Stomach (tissue), 9 donors: ENCODE data around the gene ADM2. TPM values are rescaled to one million over a fixed set of nuclear protein-coding genes. Genes with fewer than 3 reads are reported as not detected.

Source experiments
- DNase-seq, 2 donors: peaks; one replicate each; pipeline versions ENCODE4 v3.0.0 to v3.0.0-alpha.2; 2013 to 2019
- H3K27ac ChIP-seq, 5 donors: fragments of 200-600 bp in 4 of 5; sonication (generic) in 4 of 5; one replicate each; pipeline ENCODE4 v1.5.1; 2013 to 2019; ENCODE audit warnings: mild to moderate bottlenecking in 1 of 5, moderate library complexity in 1 of 5
- H3K27me3 ChIP-seq, 3 donors: fragments of 200-600 bp; sonication (generic); one replicate each; pipeline ENCODE4 v1.5.1; 2017 to 2019; ENCODE audit warnings: mixed run types in 1 of 3
- H3K36me3 ChIP-seq, 4 donors: fragments of 200-600 bp; sonication (generic); 1 replicate in 3 of 4; 2 replicates in 1 of 4; pipeline ENCODE4 v1.5.1; 2016 to 2019
- H3K4me1 ChIP-seq, 4 donors: fragments of 200-600 bp; sonication (generic); one replicate each; pipeline ENCODE4 v1.5.1; 2016 to 2019
- H3K4me3 ChIP-seq, 4 donors: fragments of 200-600 bp; sonication (generic) in 3 of 4; one replicate each; pipeline ENCODE4 v1.5.1; 2016 to 2019; ENCODE audit warnings: mild to moderate bottlenecking in 1 of 4
- H3K9me3 ChIP-seq, 4 donors: fragments of 200-600 bp; sonication (generic); one replicate each; pipeline ENCODE4 v1.5.1; 2016 to 2019
- EP300 ChIP-seq: sonication (generic); formaldehyde crosslinking; IDR thresholded peaks from one replicate; pipeline ENCODE4 v1.6.1; 2017; ENCODE audit warnings: antibody characterized with exemption
- POLR2A ChIP-seq, 4 donors: fragments of 450-650 bp; IDR thresholded peaks; one replicate each; pipeline ENCODE4 v1.6.1; 2016; ENCODE audit warnings: antibody characterized with exemption in 4 of 4, control low read depth in 2 of 4, mild to moderate bottlenecking in 1 of 4, moderate library complexity in 1 of 4
- POLR2AphosphoS5 ChIP-seq, 3 donors: sonication (generic); formaldehyde crosslinking; IDR thresholded peaks; one replicate each; pipeline ENCODE4 v1.6.1; 2016; ENCODE audit warnings: antibody characterized with exemption in 3 of 3
- WGBS, 5 donors: extraction: QIAGEN DNeasy Blood & Tissue Kit in 3 of 5; methylation state at CpG; one replicate each; pipeline versions ENCODE4 v1.1.5 to v1.1.7; 2013 to 2018; 5-methylcytosine and 5-hydroxymethylcytosine counted together
- intact Hi-C: fragments of 100-400 bp; cut with DNase I; formaldehyde crosslinking; loops from one replicate; pipeline ENCODE4 v1.15.1; 2023; ENCODE audit warnings: low total_unique reads
- polyA plus RNA-seq, 3 donors: library from polyadenylated mRNA; stranded (reverse); fragments of 200-250 nt; gene quantifications; one replicate each; pipeline ENCODE4 v1.2.3, GENCODE V29; 2013
- total RNA-seq, 5 donors: library from RNA; depleted of rRNA; stranded (reverse); fragments of >200 nt; gene quantifications; one replicate each; pipeline versions ENCODE4 v1.1.0 to v1.2.3, GENCODE V29; 2014 to 2016
- TF ChIP-seq, protein P1 (sequence below), 7 experiments: fragments of 450-650 bp in 4 of 7; fragments of 200-600 bp in 3 of 7; sonication (generic) in 3 of 7; IDR thresholded peaks; one replicate each; pipeline ENCODE4 v1.5.1; 2016 to 2019; ENCODE audit warnings: antibody characterized with exemption in 7 of 7, control low read depth in 2 of 7, mild to moderate bottlenecking in 1 of 7
- donor health status: healthy with polysubstance abuse.
- donor health status: Bipolar disorder and iron deficiency.
- donor health status: healthy.

ADM2 gene
- total and polyA plus RNA-seq, 8 donors = 0.37 to 3.7 (median 1.5) TPM; not detected in 3

DNA sequence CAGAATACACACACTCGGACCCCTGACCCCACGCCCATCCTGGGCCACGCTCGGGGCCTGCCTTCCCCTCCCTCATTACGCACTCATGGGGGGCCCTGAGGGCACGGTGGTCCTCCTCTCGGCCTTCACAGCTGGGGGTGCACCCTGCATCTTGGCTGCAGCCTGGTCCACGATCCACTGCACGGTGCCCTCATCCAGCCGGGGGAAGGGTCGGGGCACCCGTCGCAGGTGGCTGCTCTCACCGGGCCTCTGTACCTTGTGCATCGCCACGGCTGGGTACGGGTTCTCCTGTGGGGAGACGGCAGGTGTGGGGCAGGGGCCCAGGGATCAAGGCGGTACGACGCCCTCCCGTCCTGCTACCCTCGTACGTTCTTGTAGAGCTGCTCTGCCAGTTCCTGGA, 16.9 kb upstream of the ADM2 start:
- H3K27me3 ChIP-seq = no peaks in the 10 kb centered on the region
- peaks cover 85 to 90% (median 89%) of the 10 kb centered on the region in 4 donors for H3K36me3 ChIP-seq
- peaks cover 6 to 29% (median 11%) of the 10 kb centered on the region in 4 donors for H3K4me1 ChIP-seq
- H3K9me3 ChIP-seq = no peaks in the 10 kb centered on the region
- TF ChIP-seq, protein P1, sequence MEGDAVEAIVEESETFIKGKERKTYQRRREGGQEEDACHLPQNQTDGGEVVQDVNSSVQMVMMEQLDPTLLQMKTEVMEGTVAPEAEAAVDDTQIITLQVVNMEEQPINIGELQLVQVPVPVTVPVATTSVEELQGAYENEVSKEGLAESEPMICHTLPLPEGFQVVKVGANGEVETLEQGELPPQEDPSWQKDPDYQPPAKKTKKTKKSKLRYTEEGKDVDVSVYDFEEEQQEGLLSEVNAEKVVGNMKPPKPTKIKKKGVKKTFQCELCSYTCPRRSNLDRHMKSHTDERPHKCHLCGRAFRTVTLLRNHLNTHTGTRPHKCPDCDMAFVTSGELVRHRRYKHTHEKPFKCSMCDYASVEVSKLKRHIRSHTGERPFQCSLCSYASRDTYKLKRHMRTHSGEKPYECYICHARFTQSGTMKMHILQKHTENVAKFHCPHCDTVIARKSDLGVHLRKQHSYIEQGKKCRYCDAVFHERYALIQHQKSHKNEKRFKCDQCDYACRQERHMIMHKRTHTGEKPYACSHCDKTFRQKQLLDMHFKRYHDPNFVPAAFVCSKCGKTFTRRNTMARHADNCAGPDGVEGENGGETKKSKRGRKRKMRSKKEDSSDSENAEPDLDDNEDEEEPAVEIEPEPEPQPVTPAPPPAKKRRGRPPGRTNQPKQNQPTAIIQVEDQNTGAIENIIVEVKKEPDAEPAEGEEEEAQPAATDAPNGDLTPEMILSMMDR (IDR thresholded peaks at IDR 0.05) = no peak
- TF ChIP-seq EP300 = no peak
- TF ChIP-seq POLR2A (IDR thresholded peaks at IDR 0.05) = no peak
- TF ChIP-seq POLR2AphosphoS5 (IDR thresholded peaks at IDR 0.05) = no peak
- no peak for DNase-seq
- no peak overlapping the region for H3K27ac ChIP-seq
- 86 to 95% (median 89%) methylated on average over 16 to 24 of the region's 24 CpGs for WGBS, 5 donors
- intact Hi-C loops = no loop called here
- no peak overlapping the region for H3K4me3 ChIP-seq

DNA sequence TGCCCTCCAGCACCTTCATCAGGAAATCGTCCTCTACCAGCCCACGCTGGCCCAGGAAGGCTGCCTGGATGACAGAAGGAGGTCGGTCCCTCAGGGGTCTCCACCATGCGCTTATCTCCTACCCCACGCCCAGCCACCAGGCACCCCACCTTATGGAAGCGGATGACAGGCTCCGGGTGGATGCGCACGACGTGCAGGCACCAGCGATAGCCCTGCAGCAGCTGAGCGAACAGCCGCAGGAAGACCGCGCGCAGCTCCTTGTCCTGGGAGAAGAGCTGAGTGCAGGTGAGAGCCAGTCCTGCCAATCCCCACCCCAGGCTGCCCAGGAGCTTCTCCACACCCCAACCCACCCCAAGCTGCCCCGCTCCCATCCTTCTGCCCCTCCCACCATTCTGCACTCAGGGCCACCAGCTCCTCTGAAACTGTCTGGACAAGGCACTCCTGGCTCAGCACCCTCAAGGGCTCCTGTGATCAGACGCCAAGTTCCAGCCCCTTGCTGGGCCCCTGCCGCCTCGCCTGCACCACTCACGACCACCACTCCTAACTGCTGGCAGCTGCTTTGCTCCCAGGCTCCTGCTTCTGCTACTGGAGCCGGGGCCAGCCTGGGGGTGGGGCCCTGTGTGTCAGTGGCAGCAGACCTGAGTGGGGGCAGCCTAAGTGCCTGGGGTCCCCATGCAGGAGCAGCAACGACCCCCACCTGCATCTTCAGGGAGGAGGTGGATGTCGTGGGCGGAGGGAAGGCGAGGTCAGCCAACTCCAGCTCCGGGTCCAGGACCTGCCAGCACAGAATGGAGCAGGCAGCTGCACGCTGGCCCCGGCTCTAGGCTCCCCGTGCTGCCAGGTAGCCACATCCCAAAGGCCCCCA, 16.0 kb upstream of the ADM2 start:
- H3K9me3 ChIP-seq = no peaks in the 10 kb centered on the region
- intact Hi-C loops = no loop called here
- H3K27me3 ChIP-seq = no peaks in the 10 kb centered on the region
- 86 to 93% (median 91%) methylated on average over 21 to 30 of the region's 30 CpGs for WGBS, 5 donors
- DNase-seq = no peak
- TF ChIP-seq POLR2AphosphoS5 (IDR thresholded peaks at IDR 0.05) (no peak), EP300 (no peak), POLR2A (IDR thresholded peaks at IDR 0.05) (no peak)
- TF ChIP-seq, protein P1 (IDR thresholded peaks at IDR 0.05) = no peak
- no peak overlapping the region for H3K27ac ChIP-seq
- no peak overlapping the region for H3K4me3 ChIP-seq
- peaks cover 15 to 37% (median 20%) of the 10 kb centered on the region in 4 donors for H3K4me1 ChIP-seq
- peaks cover 77 to 82% (median 81%) of the 10 kb centered on the region in 4 donors for H3K36me3 ChIP-seq

DNA sequence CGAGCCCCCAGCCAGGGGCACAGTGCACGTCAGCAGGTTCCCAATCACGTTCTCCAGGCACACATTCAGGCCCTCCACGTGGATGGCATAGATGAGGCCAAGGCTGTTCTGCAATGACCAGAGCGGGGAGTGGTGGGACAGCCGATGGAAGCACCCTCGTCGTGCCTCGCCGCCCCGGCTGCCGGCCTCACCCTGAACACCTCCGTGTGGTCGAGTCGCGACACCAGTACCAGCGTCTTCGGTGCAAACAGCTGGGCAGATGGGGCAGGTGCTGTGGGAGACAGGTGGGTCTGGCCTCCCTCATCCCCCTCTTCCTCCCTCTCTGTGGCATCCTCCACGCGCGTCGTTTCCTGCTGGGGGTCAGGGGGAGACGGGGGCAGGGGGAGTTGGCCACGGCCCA, 14.0 kb upstream of the ADM2 start:
- WGBS, 5 donors = 91 to 94% (median 93%) methylated on average over 17 to 24 of the region's 24 CpGs
- H3K36me3 ChIP-seq = peaks cover 56 to 61% (median 60%) of the 10 kb centered on the region in 4 donors
- H3K27ac ChIP-seq = no peak overlapping the region
- peaks cover 35 to 45% (median 36%) of the 10 kb centered on the region in 4 donors for H3K4me1 ChIP-seq
- no peaks in the 10 kb centered on the region for H3K27me3 ChIP-seq
- TF ChIP-seq POLR2A (IDR thresholded peaks at IDR 0.05) (no peak), POLR2AphosphoS5 (IDR thresholded peaks at IDR 0.05) (no peak), EP300 (no peak)
- TF ChIP-seq, protein P1 (IDR thresholded peaks at IDR 0.05) = no peak
- intact Hi-C loops = no loop called here
- H3K9me3 ChIP-seq = no peaks in the 10 kb centered on the region
- DNase-seq = no peak
- no peak overlapping the region for H3K4me3 ChIP-seq

DNA sequence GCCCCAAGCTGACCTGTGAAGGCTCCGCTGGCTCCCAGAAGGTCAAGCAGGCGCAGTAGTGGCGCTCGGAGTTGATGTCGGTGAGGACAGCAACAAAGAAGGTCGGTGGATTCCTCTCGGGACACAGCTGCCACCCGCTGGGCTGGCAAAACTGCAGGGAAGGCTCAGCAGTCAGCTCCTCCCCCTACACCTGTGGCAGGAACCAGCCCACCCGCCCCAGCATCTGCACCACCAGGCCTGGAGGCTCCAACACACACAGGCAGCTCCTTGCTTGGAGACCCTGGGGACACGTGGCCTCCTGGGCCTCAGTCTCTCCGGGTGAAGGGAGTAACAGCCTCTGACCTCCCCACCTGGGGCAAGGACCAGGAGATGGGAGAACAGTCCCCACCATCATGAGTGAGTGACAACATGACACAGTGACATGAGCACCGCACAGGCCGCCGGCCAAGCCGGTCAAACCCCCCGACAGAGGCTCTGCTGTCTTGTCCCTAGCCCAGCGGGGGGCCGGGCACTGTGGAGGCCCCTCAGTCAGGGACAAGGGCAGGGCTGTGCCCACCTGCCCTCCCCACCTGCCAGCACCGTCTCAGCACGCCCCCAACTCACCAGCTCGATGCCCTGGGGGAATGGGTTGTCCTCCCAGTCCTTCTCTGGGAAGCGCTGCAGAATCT, 13.4 kb upstream of the ADM2 start:
- H3K9me3 ChIP-seq = no peaks in the 10 kb centered on the region
- H3K36me3 ChIP-seq = peaks cover 51 to 55% (median 55%) of the 10 kb centered on the region in 4 donors
- WGBS, 5 donors = 84 to 92% (median 85%) methylated on average over 5 to 22 of the region's 22 CpGs
- peaks cover 41 to 51% (median 41%) of the 10 kb centered on the region in 4 donors for H3K4me1 ChIP-seq
- no peak for TF ChIP-seq POLR2AphosphoS5 (IDR thresholded peaks at IDR 0.05)
- no peak for TF ChIP-seq POLR2A (IDR thresholded peaks at IDR 0.05)
- TF ChIP-seq, protein P1 (IDR thresholded peaks at IDR 0.05) = no peak
- no peak for TF ChIP-seq EP300
- H3K4me3 ChIP-seq = no peak overlapping the region
- no peaks in the 10 kb centered on the region for H3K27me3 ChIP-seq
- DNase-seq = no peak
- intact Hi-C loops = no loop called here
- no peak overlapping the region for H3K27ac ChIP-seq
